Dedifferentiated amniotic fluid mesenchymal stem cell (primary cell): ENCODE measurements around the gene ZBTB8B.

Experiments used
- DNase-seq: peaks from one replicate; pipeline ENCODE4 v3.0.0-alpha.2; 2016; ENCODE audit errors: extremely low spot score

The ZBTB8B gene

DNA sequence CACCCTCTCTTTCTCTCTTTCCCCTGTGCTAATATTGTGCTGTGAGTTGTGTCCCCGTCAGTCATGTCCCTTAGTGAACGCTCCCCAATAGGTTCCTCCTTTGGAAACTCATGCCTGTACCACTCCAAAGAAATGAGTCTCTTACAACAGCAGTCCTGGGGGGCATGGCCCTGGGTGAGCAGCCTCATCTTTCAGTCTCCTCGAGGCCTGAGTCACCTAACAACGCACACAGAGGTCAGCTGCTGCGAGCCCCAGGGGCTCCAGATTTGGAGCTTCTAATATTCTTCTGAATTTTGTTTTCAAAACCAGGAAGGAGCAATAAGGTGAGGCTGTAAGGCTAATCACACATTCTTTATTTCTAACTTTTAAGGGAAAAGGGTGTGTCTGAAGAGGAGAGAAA, 43.9 kb downstream of the ZBTB8B start:
- no peak for DNase-seq

DNA sequence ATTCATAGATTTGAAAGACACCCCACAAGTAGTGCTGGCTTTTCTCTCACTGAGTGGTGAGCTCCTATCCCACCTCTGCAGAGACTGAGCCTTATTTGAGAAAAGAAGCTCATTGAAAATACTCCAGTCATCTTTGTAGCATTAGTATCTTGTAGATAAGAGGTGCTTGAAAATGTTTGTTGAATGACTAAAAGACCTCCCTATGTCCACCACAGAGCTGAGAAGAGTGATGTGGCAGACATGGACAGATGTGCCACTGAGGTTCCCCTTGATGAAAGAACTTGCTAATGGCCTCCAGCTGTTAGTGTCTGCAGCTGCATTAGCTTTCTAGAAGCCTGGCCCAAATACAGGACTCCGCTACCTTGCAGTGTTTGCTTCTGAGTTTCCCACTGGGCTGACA, 45.1 kb downstream of the ZBTB8B start:
- no peak for DNase-seq
